Neural progenitor cell (in vitro differentiated cells): Measurements from ENCODE around the gene PRUNE2. TPM values are rescaled to one million over a fixed set of nuclear protein-coding genes. Genes with fewer than 3 reads are reported as not detected.

ENCODE experiments used
- DNase-seq: peaks from one replicate; pipeline ENCODE4 v3.0.0-alpha.2; 2016; ENCODE audit warnings: low spot score
- H2AFZ ChIP-seq: fragments of 200-600 bp; sonication (generic); replicated peaks from 2 replicates; pipeline ENCODE4 v1.6.1; 2016; ENCODE audit warnings: antibody characterized with exemption
- H3F3A ChIP-seq: fragments of 200-600 bp; sonication (generic); 2 replicates; pipeline ENCODE4 v1.6.1; 2016; ENCODE audit warnings: antibody characterized with exemption, low read depth
- H3K27ac ChIP-seq: fragments of 200-600 bp; sonication (generic); 2 replicates; pipeline ENCODE4 v1.5.1; 2016; ENCODE audit warnings: mild to moderate bottlenecking
- H3K27me3 ChIP-seq: fragments of 200-600 bp; sonication (generic); 2 replicates; pipeline ENCODE4 v1.6.1; 2016; ENCODE audit warnings: mild to moderate bottlenecking, moderate library complexity
- H3K36me3 ChIP-seq: fragments of 200-600 bp; sonication (generic); 2 replicates; pipeline ENCODE4 v1.5.1; 2016
- H3K4me1 ChIP-seq: fragments of 200-600 bp; sonication (generic); 2 replicates; pipeline ENCODE4 v1.6.1; 2016; ENCODE audit warnings: mixed run types
- H3K4me2 ChIP-seq: fragments of 200-600 bp; sonication (generic); 2 replicates; pipeline ENCODE4 v1.6.1; 2016
- H3K4me3 ChIP-seq: fragments of 200-600 bp; sonication (generic); 2 replicates; pipeline ENCODE4 v1.5.1; 2016
- H3K79me2 ChIP-seq: fragments of 200-600 bp; sonication (generic); 2 replicates; pipeline ENCODE4 v1.6.1; 2016; ENCODE audit warnings: low read depth
- H3K9ac ChIP-seq: fragments of 200-600 bp; sonication (generic); 2 replicates; pipeline ENCODE4 v1.6.1; 2016
- H3K9me3 ChIP-seq: fragments of 200-600 bp; sonication (generic); 2 replicates; pipeline ENCODE4 v1.5.1; 2016; ENCODE audit warnings: low read depth
- H4K20me1 ChIP-seq: fragments of 200-600 bp; sonication (generic); 2 replicates; pipeline ENCODE4 v1.6.1; 2016; ENCODE audit warnings: low read depth
- H3K27ac Mint-ChIP-seq: 3 replicates; pipeline ENCODE4 v1.8.0; 2021; ENCODE audit warnings: mixed read lengths
- H3K27me3 Mint-ChIP-seq: 2 replicates; pipeline ENCODE4 v1.8.0; 2022; ENCODE audit warnings: low read depth, mild to moderate bottlenecking, inconsistent platforms, moderate library complexity, mixed read lengths; ENCODE audit not compliant: insufficient read depth
- H3K36me3 Mint-ChIP-seq: 3 replicates; pipeline ENCODE4 v1.8.0; 2021; ENCODE audit warnings: mixed read lengths
- H3K4me1 Mint-ChIP-seq: 3 replicates; pipeline ENCODE4 v1.8.0; 2021; ENCODE audit warnings: mixed read lengths
- H3K4me3 Mint-ChIP-seq: 3 replicates; pipeline ENCODE4 v1.8.0; 2021; ENCODE audit warnings: mild to moderate bottlenecking, moderate library complexity, mixed read lengths
- H3K9me3 Mint-ChIP-seq: 3 replicates; pipeline ENCODE4 v1.8.0; 2020; ENCODE audit warnings: mixed read lengths
- CTCF ChIP-seq: fragments of 200-600 bp; sonication (generic); IDR thresholded peaks from 2 replicates; pipeline ENCODE4 v1.5.1; 2017; ENCODE audit warnings: antibody characterized with exemption, mild to moderate bottlenecking
- EZH2 ChIP-seq: fragments of 200-600 bp; sonication (generic); IDR thresholded peaks from 2 replicates; pipeline ENCODE4 v1.6.1; 2017; ENCODE audit warnings: antibody characterized with exemption, mild to moderate bottlenecking, moderate library complexity
- EZH2phosphoT487 ChIP-seq: fragments of 200-600 bp; sonication (generic); IDR thresholded peaks from 2 replicates; pipeline ENCODE4 v1.6.1; 2017; ENCODE audit warnings: antibody characterized with exemption
- total RNA-seq: library from RNA; depleted of rRNA; stranded (reverse); fragments of >200 nt; gene quantifications from 2 replicates; pipeline ENCODE4 v1.2.3, GENCODE V29; 2015; ENCODE audit warnings: low replicate concordance

PRUNE2 gene
- total RNA-seq, 1 donor from 2014 or later = 28.2 TPM

- Histone ChIP-seq H3K27ac (no peak overlapping the region), H3K27me3 (no peaks in the 10 kb centered on the region), H3K9ac (no peak overlapping the region), H3K9me3 (no peaks in the 10 kb centered on the region), H3K36me3 (no peaks in the 10 kb centered on the region), H3K79me2 (no peaks in the 10 kb centered on the region), H4K20me1 (no peaks in the 10 kb centered on the region), H3K4me2 (no peak overlapping the region), H3K4me3 (no peak overlapping the region), H3K4me1 (peaks cover 5% of the 10 kb centered on the region), H2AFZ (no peak overlapping the region), H3F3A (no peaks in the 10 kb centered on the region)
- Mint-ChIP-seq H3K4me1 (peaks cover 28% of the 10 kb centered on the region), H3K9me3 (no peaks in the 10 kb centered on the region), H3K36me3 (peaks cover 8% of the 10 kb centered on the region), H3K27me3 (no peaks in the 10 kb centered on the region), H3K4me3 (no peak overlapping the region), H3K27ac (no peak overlapping the region)
- TF ChIP-seq EZH2phosphoT487 = no peak
- no peak for DNase-seq
These were observed 249.9 kb downstream of the PRUNE2 start for GRCh38 chr9:76655971-76656370.

DNA sequence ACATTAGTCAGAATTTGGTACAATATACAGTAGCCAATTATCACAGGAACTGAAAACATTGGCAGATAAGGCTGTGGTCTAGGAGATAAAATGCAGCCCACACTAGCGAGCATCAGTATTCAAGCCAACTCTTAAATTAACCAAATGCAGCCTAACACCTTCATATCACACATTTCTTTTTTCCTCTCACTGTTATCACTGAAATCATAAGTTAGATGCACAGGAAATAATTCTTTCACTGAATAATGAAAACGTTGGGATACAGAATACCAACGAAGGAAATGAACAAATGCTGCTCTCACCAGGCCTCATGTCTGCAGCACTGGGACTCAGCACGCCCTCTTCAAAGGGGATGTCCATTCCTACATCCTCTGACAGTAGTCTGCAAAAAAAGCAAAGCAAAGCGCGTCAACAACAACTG lies 250.8 kb downstream of the PRUNE2 start:
- no peak for TF ChIP-seq CTCF
- no peak for TF ChIP-seq EZH2
- no peak for TF ChIP-seq EZH2phosphoT487
- H3K36me3 Mint-ChIP-seq = peaks cover 8% of the 10 kb centered on the region
- no peak overlapping the region for H3K27ac Mint-ChIP-seq
- H3K36me3 ChIP-seq = no peaks in the 10 kb centered on the region
- H3K4me3 ChIP-seq = no peak overlapping the region
- no peaks in the 10 kb centered on the region for H3K27me3 Mint-ChIP-seq
- H3K79me2 ChIP-seq = no peaks in the 10 kb centered on the region
- H3K27ac ChIP-seq = no peak overlapping the region
- no peaks in the 10 kb centered on the region for H3F3A ChIP-seq
- H3K9ac ChIP-seq = no peak overlapping the region
- H3K4me1 Mint-ChIP-seq = peaks cover 33% of the 10 kb centered on the region
- H3K27me3 ChIP-seq = no peaks in the 10 kb centered on the region
- H4K20me1 ChIP-seq = no peaks in the 10 kb centered on the region
- H2AFZ ChIP-seq = no peak overlapping the region
- H3K4me1 ChIP-seq = peaks cover 13% of the 10 kb centered on the region
- no peak overlapping the region for H3K4me2 ChIP-seq
- H3K9me3 Mint-ChIP-seq = no peaks in the 10 kb centered on the region
- no peaks in the 10 kb centered on the region for H3K9me3 ChIP-seq
- no peak overlapping the region for H3K4me3 Mint-ChIP-seq
- no peak for DNase-seq

DNA sequence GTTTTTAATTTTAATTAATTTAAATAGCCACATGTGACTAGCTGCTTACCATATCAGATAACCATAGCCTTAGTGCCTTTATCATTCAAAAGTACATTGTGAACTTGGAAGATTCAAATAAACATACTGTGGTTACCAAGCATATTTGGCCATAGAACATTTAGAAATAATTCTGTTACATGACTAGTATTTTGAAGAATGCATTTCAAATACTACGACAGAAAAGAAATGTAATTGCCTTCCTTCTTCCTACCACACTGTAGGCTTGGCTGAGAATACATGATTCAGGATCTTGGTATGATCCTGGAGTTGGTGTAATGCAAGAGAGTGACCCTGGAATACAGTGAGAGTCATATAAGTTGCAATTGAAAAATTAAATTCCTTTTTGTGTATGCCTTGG lies 251.3 kb downstream of the PRUNE2 start:
- no peak for DNase-seq
- H3K79me2 ChIP-seq = no peaks in the 10 kb centered on the region
- H2AFZ ChIP-seq = no peak overlapping the region
- H4K20me1 ChIP-seq = no peaks in the 10 kb centered on the region
- no peaks in the 10 kb centered on the region for H3F3A ChIP-seq
- no peak overlapping the region for H3K4me2 ChIP-seq
- no peaks in the 10 kb centered on the region for H3K9me3 ChIP-seq
- Mint-ChIP-seq H3K27me3 (no peaks in the 10 kb centered on the region), H3K4me1 (peaks cover 33% of the 10 kb centered on the region), H3K27ac (no peak overlapping the region), H3K9me3 (no peaks in the 10 kb centered on the region), H3K36me3 (peaks cover 8% of the 10 kb centered on the region), H3K4me3 (no peak overlapping the region)
- no peaks in the 10 kb centered on the region for H3K36me3 ChIP-seq
- H3K27me3 ChIP-seq = no peaks in the 10 kb centered on the region
- peaks cover 13% of the 10 kb centered on the region for H3K4me1 ChIP-seq
- no peak overlapping the region for H3K9ac ChIP-seq
- no peak for TF ChIP-seq EZH2
- TF ChIP-seq CTCF = no peak
- no peak for TF ChIP-seq EZH2phosphoT487
- H3K4me3 ChIP-seq = no peak overlapping the region
- no peak overlapping the region for H3K27ac ChIP-seq

GRCh38 chr9:76654051-76654461 lies 251.9 kb downstream of the PRUNE2 start:
- Histone ChIP-seq H3K4me3 (no peak overlapping the region), H3K9me3 (no peaks in the 10 kb centered on the region), H3K36me3 (no peaks in the 10 kb centered on the region), H4K20me1 (no peaks in the 10 kb centered on the region), H2AFZ (no peak overlapping the region), H3K9ac (no peak overlapping the region), H3K27me3 (no peaks in the 10 kb centered on the region), H3K4me1 (peaks cover 13% of the 10 kb centered on the region), H3K4me2 (no peak overlapping the region), H3K27ac (no peak overlapping the region), H3F3A (no peaks in the 10 kb centered on the region), H3K79me2 (no peaks in the 10 kb centered on the region)
- TF ChIP-seq EZH2phosphoT487 (no peak), EZH2 (no peak), CTCF (no peak)
- H3K4me1 Mint-ChIP-seq = peaks cover 33% of the 10 kb centered on the region
- no peak for DNase-seq
- H3K27me3 Mint-ChIP-seq = no peaks in the 10 kb centered on the region
- no peak overlapping the region for H3K27ac Mint-ChIP-seq
- no peak overlapping the region for H3K4me3 Mint-ChIP-seq
- H3K36me3 Mint-ChIP-seq = peaks cover 8% of the 10 kb centered on the region
- no peaks in the 10 kb centered on the region for H3K9me3 Mint-ChIP-seq
